WTC11 (cell line): Measurements from ENCODE around the gene CES3. TPM values are rescaled to one million over a fixed set of nuclear protein-coding genes. Genes with fewer than 3 reads are reported as not detected.

Experiments
- ATAC-seq: fragments of 200-7000 bp; cut with Tn5 transposase; 2 replicates; pipeline ENCODE4 v1.10.0; 2021; ENCODE audit warnings: mild to moderate bottlenecking, moderate library complexity
- CTCF ChIA-PET: fragments of 300-600 bp; sonication (Branson Sonifier 250); formaldehyde crosslinking; loops from one replicate; lab custom pipeline; 2021; ENCODE audit warnings: antibody characterized with exemption; lab: Charles Lee
- POLR2A ChIA-PET: fragments of 350-600 bp; sonication (Branson Sonifier 250); formaldehyde crosslinking; loops from one replicate; lab custom pipeline; 2021; ENCODE audit warnings: antibody characterized with exemption; lab: Charles Lee
- DNase-seq: peaks from one replicate; pipeline ENCODE4 v3.0.0; 2021; ENCODE audit warnings: low spot score
- H3K27ac Mint-ChIP-seq: 2 replicates; pipeline ENCODE4 v1.8.0; 2021; ENCODE audit warnings: mixed read lengths
- H3K27me3 Mint-ChIP-seq: 2 replicates; pipeline ENCODE4 v1.8.0; 2021; ENCODE audit warnings: low read depth, mild to moderate bottlenecking, moderate library complexity, mixed read lengths
- H3K36me3 Mint-ChIP-seq: 2 replicates; pipeline ENCODE4 v1.8.0; 2021; ENCODE audit warnings: mixed read lengths
- H3K4me1 Mint-ChIP-seq: 2 replicates; pipeline ENCODE4 v1.8.0; 2022; ENCODE audit warnings: mixed read lengths
- H3K4me3 Mint-ChIP-seq: 2 replicates; pipeline ENCODE4 v1.8.0; 2021; ENCODE audit warnings: mild to moderate bottlenecking, moderate library complexity, mixed read lengths
- H3K9me3 Mint-ChIP-seq: 2 replicates; pipeline ENCODE4 v1.8.0; 2021; ENCODE audit warnings: mixed read lengths
- CBFB ChIP-seq: sonication (generic); formaldehyde crosslinking; IDR thresholded peaks from 2 replicates; pipeline ENCODE4 v1.8.1; 2022; ENCODE audit warnings: mild to moderate bottlenecking, low read depth, missing genetic modification reagents
- ESRRA ChIP-seq: sonication (generic); formaldehyde crosslinking; IDR thresholded peaks from 2 replicates; pipeline ENCODE4 v1.8.1; 2022; ENCODE audit warnings: mild to moderate bottlenecking, missing genetic modification reagents, borderline replicate concordance
- ETV6 ChIP-seq: sonication (generic); formaldehyde crosslinking; IDR thresholded peaks from 2 replicates; pipeline ENCODE4 v1.8.1; 2022; ENCODE audit warnings: mild to moderate bottlenecking, missing genetic modification reagents
- FOXJ3 ChIP-seq: sonication (generic); formaldehyde crosslinking; IDR thresholded peaks from 2 replicates; pipeline ENCODE4 v1.9.0; 2021; ENCODE audit warnings: missing genetic modification reagents, mild to moderate bottlenecking, borderline replicate concordance
- HMGA2 ChIP-seq: fragments of 250-450 bp; sonication (Bioruptor Pico); IDR thresholded peaks from 2 replicates; pipeline ENCODE4 v1.4.0; 2021; ENCODE audit warnings: mild to moderate bottlenecking, moderate library complexity
- JAZF1 ChIP-seq: fragments of 250-450 bp; sonication (Bioruptor Pico); IDR thresholded peaks from 2 replicates; pipeline ENCODE4 v1.9.0; 2021; ENCODE audit warnings: moderate library complexity, mild to moderate bottlenecking, inconsistent platforms
- KAT7 ChIP-seq: sonication (generic); formaldehyde crosslinking; IDR thresholded peaks from 2 replicates; pipeline ENCODE4 v1.8.1; 2023; ENCODE audit warnings: missing genetic modification reagents, mild to moderate bottlenecking, borderline replicate concordance
- MYBL2 ChIP-seq: sonication (generic); formaldehyde crosslinking; IDR thresholded peaks from 2 replicates; pipeline ENCODE4 v1.8.1; 2023; ENCODE audit warnings: mild to moderate bottlenecking, moderate library complexity, missing genetic modification reagents
- NFATC4 ChIP-seq: fragments of 250-450 bp; sonication (Bioruptor Pico); IDR thresholded peaks from 2 replicates; pipeline ENCODE4 v1.9.0; 2021; ENCODE audit warnings: mild to moderate bottlenecking
- NFE2L1 ChIP-seq: sonication (generic); formaldehyde crosslinking; IDR thresholded peaks from 2 replicates; pipeline ENCODE4 v1.8.1; 2023; ENCODE audit warnings: missing genetic modification reagents
- NR2C2 ChIP-seq: sonication (generic); formaldehyde crosslinking; IDR thresholded peaks from 2 replicates; pipeline ENCODE4 v1.8.0; 2022; ENCODE audit warnings: mild to moderate bottlenecking, missing genetic modification reagents
- RELA ChIP-seq: sonication (generic); formaldehyde crosslinking; IDR thresholded peaks from 2 replicates; pipeline ENCODE4 v1.8.1; 2022; ENCODE audit warnings: missing genetic modification reagents, mild to moderate bottlenecking, borderline replicate concordance
- SMAD3 ChIP-seq: sonication (generic); formaldehyde crosslinking; IDR thresholded peaks from 2 replicates; pipeline ENCODE4 v1.8.0; 2022; ENCODE audit warnings: missing genetic modification reagents, mild to moderate bottlenecking, borderline replicate concordance
- SP1 ChIP-seq: sonication (generic); formaldehyde crosslinking; conservative IDR thresholded peaks from 2 replicates; pipeline ENCODE4 v1.8.1; 2022; ENCODE audit warnings: missing genetic modification reagents
- TCF7 ChIP-seq: sonication (generic); formaldehyde crosslinking; IDR thresholded peaks from 2 replicates; pipeline ENCODE4 v1.8.0; 2022; ENCODE audit warnings: mild to moderate bottlenecking, low read depth, missing genetic modification reagents, moderate library complexity
- TEAD1 ChIP-seq: sonication (generic); formaldehyde crosslinking; IDR thresholded peaks from 2 replicates; pipeline ENCODE4 v1.8.0; 2022; ENCODE audit warnings: mild to moderate bottlenecking, missing genetic modification reagents
- ZNF121 ChIP-seq: sonication (generic); formaldehyde crosslinking; IDR thresholded peaks from 2 replicates; pipeline ENCODE4 v1.8.0; 2023; ENCODE audit warnings: missing genetic modification reagents
- ZNF138 ChIP-seq: sonication (generic); formaldehyde crosslinking; conservative IDR thresholded peaks from 2 replicates; pipeline ENCODE4 v1.8.1; 2022; ENCODE audit warnings: mild to moderate bottlenecking, moderate library complexity, missing genetic modification reagents
- ZNF281 ChIP-seq: sonication (generic); formaldehyde crosslinking; IDR thresholded peaks from 2 replicates; pipeline ENCODE4 v1.8.0; 2023; ENCODE audit warnings: mild to moderate bottlenecking, missing genetic modification reagents
- ZNF416 ChIP-seq: fragments of 250-450 bp; sonication (Bioruptor Pico); IDR thresholded peaks from 2 replicates; pipeline ENCODE4 v1.9.0; 2021; ENCODE audit warnings: mild to moderate bottlenecking, inconsistent platforms
- ZNF423 ChIP-seq: fragments of 250-450 bp; sonication (Bioruptor Pico); IDR thresholded peaks from 2 replicates; pipeline ENCODE4 v2.1.2; 2022; ENCODE audit warnings: mild to moderate bottlenecking, moderate library complexity
- total RNA-seq: library from RNA; stranded (reverse); gene quantifications from 3 replicates; pipeline ENCODE4 v1.2.3, GENCODE V29; 2021
- TF ChIP-seq, protein P1 (sequence below): fragments of 250-450 bp; sonication (Bioruptor Pico); IDR thresholded peaks from 2 replicates; pipeline ENCODE4 v1.8.0; 2021; ENCODE audit warnings: mild to moderate bottlenecking
- TF ChIP-seq, protein P2 (sequence below): sonication (generic); formaldehyde crosslinking; IDR thresholded peaks from 2 replicates; pipeline ENCODE4 v1.8.1; 2022; ENCODE audit warnings: missing genetic modification reagents, borderline replicate concordance
- TF ChIP-seq, protein P3 (sequence below): sonication (generic); formaldehyde crosslinking; IDR thresholded peaks from 2 replicates; pipeline ENCODE4 v1.8.0; 2022; ENCODE audit warnings: missing genetic modification reagents
- TF ChIP-seq, protein P4 (sequence below): fragments of 250-450 bp; sonication (Bioruptor Pico); IDR thresholded peaks from 2 replicates; pipeline ENCODE4 v1.9.0; 2021; ENCODE audit warnings: mild to moderate bottlenecking, borderline replicate concordance

CES3 gene
- total RNA-seq, 1 experiment from 2014 or later: 3.3 TPM

GRCh38 chr16:66934138-66934838, 26.8 kb upstream of the CES3 start, which contains the start of gene CIAO2B:
CIAO2B (minus strand) TSS chr16:66934402; CDS start chr16:66934364, 38 bp downstream.
- no peaks in the 10 kb centered on the region for H3K9me3 Mint-ChIP-seq
- CTCF ChIA-PET: interaction anchor here (0.7 to 2.1 kb wide), 5 partner anchors 25 to 61 kb away, joined by 3 to 5 read pairs (median 4); partner anchors contain the start of gene CES3
- POLR2A ChIA-PET: no interaction called here
- H3K4me1 Mint-ChIP-seq: peaks cover 29% of the 10 kb centered on the region
- H3K27ac Mint-ChIP-seq: peak within 1 kb of the TSS; percentile 69
- H3K4me3 Mint-ChIP-seq: peak within 1 kb of the TSS; percentile 96
- DNase-seq: peak; percentile 76
- peak; percentile 78 for ATAC-seq
- peaks cover 13% of the 10 kb centered on the region for H3K27me3 Mint-ChIP-seq
- no peaks in the 10 kb centered on the region; the same call in 1 of the 2 replicates for H3K36me3 Mint-ChIP-seq
- TF ChIP-seq, protein P1, sequence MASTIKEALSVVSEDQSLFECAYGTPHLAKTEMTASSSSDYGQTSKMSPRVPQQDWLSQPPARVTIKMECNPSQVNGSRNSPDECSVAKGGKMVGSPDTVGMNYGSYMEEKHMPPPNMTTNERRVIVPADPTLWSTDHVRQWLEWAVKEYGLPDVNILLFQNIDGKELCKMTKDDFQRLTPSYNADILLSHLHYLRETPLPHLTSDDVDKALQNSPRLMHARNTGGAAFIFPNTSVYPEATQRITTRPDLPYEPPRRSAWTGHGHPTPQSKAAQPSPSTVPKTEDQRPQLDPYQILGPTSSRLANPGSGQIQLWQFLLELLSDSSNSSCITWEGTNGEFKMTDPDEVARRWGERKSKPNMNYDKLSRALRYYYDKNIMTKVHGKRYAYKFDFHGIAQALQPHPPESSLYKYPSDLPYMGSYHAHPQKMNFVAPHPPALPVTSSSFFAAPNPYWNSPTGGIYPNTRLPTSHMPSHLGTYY (CRISPR knock-in tag): no peak
- TF ChIP-seq JAZF1 (CRISPR knock-in tag) (no peak), SMAD3 (CRISPR knock-in tag) (no peak), MYBL2 (no peak; the same call in none of the 2 replicates), ZNF121 (CRISPR knock-in tag) (no peak), TEAD1 (CRISPR knock-in tag) (peak; percentile 29; the same call in 1 of the 2 replicates), HMGA2 (CRISPR knock-in tag) (no peak), NFATC4 (no peak), FOXJ3 (no peak), SP1 (CRISPR knock-in tag) (peak; percentile 98), ZNF416 (CRISPR knock-in tag) (no peak), ZNF423 (CRISPR knock-in tag) (peak; percentile 40; the same call in 1 of the 2 replicates), CBFB (CRISPR knock-in tag) (0 out of 2 replicates have a peak, but pooled peaks have one; percentile 58), ZNF281 (CRISPR knock-in tag) (no peak), ESRRA (CRISPR knock-in tag) (peak; percentile 47; the same call in 1 of the 2 replicates), ETV6 (CRISPR knock-in tag) (peak; percentile 81), RELA (CRISPR knock-in tag) (0 out of 2 replicates have a peak, but pooled peaks have one; percentile 19), NR2C2 (CRISPR knock-in tag) (no peak), NFE2L1 (CRISPR knock-in tag) (no peak), KAT7 (CRISPR knock-in tag) (0 out of 2 replicates have a peak, but pooled peaks have one; percentile 66), TCF7 (CRISPR knock-in tag) (0 out of 2 replicates have a peak, but pooled peaks have one; percentile 10), ZNF138 (no peak)
- TF ChIP-seq, protein P2, sequence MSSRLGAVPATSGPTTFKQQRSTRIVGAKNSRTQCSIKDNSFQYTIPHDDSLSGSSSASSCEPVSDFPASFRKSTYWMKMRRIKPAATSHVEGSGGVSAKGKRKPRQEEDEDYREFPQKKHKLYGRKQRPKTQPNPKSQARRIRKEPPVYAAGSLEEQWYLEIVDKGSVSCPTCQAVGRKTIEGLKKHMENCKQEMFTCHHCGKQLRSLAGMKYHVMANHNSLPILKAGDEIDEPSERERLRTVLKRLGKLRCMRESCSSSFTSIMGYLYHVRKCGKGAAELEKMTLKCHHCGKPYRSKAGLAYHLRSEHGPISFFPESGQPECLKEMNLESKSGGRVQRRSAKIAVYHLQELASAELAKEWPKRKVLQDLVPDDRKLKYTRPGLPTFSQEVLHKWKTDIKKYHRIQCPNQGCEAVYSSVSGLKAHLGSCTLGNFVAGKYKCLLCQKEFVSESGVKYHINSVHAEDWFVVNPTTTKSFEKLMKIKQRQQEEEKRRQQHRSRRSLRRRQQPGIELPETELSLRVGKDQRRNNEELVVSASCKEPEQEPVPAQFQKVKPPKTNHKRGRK (CRISPR knock-in tag): no peak
- TF ChIP-seq, protein P3, sequence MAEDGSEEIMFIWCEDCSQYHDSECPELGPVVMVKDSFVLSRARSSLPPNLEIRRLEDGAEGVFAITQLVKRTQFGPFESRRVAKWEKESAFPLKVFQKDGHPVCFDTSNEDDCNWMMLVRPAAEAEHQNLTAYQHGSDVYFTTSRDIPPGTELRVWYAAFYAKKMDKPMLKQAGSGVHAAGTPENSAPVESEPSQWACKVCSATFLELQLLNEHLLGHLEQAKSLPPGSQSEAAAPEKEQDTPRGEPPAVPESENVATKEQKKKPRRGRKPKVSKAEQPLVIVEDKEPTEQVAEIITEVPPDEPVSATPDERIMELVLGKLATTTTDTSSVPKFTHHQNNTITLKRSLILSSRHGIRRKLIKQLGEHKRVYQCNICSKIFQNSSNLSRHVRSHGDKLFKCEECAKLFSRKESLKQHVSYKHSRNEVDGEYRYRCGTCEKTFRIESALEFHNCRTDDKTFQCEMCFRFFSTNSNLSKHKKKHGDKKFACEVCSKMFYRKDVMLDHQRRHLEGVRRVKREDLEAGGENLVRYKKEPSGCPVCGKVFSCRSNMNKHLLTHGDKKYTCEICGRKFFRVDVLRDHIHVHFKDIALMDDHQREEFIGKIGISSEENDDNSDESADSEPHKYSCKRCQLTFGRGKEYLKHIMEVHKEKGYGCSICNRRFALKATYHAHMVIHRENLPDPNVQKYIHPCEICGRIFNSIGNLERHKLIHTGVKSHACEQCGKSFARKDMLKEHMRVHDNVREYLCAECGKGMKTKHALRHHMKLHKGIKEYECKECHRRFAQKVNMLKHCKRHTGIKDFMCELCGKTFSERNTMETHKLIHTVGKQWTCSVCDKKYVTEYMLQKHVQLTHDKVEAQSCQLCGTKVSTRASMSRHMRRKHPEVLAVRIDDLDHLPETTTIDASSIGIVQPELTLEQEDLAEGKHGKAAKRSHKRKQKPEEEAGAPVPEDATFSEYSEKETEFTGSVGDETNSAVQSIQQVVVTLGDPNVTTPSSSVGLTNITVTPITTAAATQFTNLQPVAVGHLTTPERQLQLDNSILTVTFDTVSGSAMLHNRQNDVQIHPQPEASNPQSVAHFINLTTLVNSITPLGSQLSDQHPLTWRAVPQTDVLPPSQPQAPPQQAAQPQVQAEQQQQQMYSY (CRISPR knock-in tag): no peak
- TF ChIP-seq, protein P4, sequence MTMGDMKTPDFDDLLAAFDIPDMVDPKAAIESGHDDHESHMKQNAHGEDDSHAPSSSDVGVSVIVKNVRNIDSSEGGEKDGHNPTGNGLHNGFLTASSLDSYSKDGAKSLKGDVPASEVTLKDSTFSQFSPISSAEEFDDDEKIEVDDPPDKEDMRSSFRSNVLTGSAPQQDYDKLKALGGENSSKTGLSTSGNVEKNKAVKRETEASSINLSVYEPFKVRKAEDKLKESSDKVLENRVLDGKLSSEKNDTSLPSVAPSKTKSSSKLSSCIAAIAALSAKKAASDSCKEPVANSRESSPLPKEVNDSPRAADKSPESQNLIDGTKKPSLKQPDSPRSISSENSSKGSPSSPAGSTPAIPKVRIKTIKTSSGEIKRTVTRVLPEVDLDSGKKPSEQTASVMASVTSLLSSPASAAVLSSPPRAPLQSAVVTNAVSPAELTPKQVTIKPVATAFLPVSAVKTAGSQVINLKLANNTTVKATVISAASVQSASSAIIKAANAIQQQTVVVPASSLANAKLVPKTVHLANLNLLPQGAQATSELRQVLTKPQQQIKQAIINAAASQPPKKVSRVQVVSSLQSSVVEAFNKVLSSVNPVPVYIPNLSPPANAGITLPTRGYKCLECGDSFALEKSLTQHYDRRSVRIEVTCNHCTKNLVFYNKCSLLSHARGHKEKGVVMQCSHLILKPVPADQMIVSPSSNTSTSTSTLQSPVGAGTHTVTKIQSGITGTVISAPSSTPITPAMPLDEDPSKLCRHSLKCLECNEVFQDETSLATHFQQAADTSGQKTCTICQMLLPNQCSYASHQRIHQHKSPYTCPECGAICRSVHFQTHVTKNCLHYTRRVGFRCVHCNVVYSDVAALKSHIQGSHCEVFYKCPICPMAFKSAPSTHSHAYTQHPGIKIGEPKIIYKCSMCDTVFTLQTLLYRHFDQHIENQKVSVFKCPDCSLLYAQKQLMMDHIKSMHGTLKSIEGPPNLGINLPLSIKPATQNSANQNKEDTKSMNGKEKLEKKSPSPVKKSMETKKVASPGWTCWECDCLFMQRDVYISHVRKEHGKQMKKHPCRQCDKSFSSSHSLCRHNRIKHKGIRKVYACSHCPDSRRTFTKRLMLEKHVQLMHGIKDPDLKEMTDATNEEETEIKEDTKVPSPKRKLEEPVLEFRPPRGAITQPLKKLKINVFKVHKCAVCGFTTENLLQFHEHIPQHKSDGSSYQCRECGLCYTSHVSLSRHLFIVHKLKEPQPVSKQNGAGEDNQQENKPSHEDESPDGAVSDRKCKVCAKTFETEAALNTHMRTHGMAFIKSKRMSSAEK (CRISPR knock-in tag): no peak
